RWPE2 (cell line): ENCODE results near the gene UNCX.

Experiments used
- ATAC-seq: fragments of 200-7000 bp; cut with Tn5 transposase; 3 replicates; pipeline ENCODE4 v1.9.1; 2021; ENCODE audit warnings: low read depth
- DNase-seq: peaks from one replicate; pipeline ENCODE4 v3.0.0-alpha.2; 2020; ENCODE audit warnings: low spot score
- H3K27ac ChIP-seq: fragments of 450-650 bp; 2 replicates; pipeline ENCODE4 v1.5.1; 2017; ENCODE audit warnings: mild to moderate bottlenecking; ENCODE audit not compliant: poor library complexity, severe bottlenecking
- H3K27me3 ChIP-seq: fragments of 250-450 bp; sonication (Bioruptor Pico); 2 replicates; pipeline ENCODE4 v1.5.1; 2021; ENCODE audit warnings: mild to moderate bottlenecking, moderate library complexity; ENCODE audit not compliant: insufficient read depth, poor library complexity, severe bottlenecking
- H3K36me3 ChIP-seq: fragments of 250-450 bp; sonication (Bioruptor Pico); 2 replicates; pipeline ENCODE4 v1.5.1; 2020; ENCODE audit warnings: low read depth, mild to moderate bottlenecking, moderate library complexity
- H3K4me1 ChIP-seq: fragments of 250-450 bp; sonication (Bioruptor Pico); 2 replicates; pipeline ENCODE4 v1.5.1; 2021; ENCODE audit warnings: mild to moderate bottlenecking, moderate library complexity; ENCODE audit not compliant: insufficient read depth, poor library complexity, severe bottlenecking
- H3K4me3 ChIP-seq: fragments of 250-450 bp; sonication (Bioruptor Pico); 2 replicates; pipeline ENCODE4 v1.5.1; 2021; ENCODE audit warnings: mild to moderate bottlenecking, moderate library complexity; ENCODE audit not compliant: severe bottlenecking
- H3K9me3 ChIP-seq: fragments of 250-450 bp; sonication (Bioruptor Pico); 2 replicates; pipeline ENCODE4 v1.5.1; 2021; ENCODE audit warnings: mild to moderate bottlenecking, moderate library complexity; ENCODE audit not compliant: severe bottlenecking
- CTCF ChIP-seq: fragments of 450-650 bp; IDR thresholded peaks from one replicate; pipeline ENCODE4 v1.5.1; 2017; ENCODE audit warnings: mild to moderate bottlenecking, moderate library complexity; ENCODE audit not compliant: poor library complexity, severe bottlenecking

The UNCX gene

GRCh38 chr7:1274876-1275375 lies 42.3 kb downstream of the UNCX start:
- no peak for DNase-seq
- Histone ChIP-seq H3K27me3 (peaks cover 31% of the 10 kb centered on the region), H3K36me3 (no peaks in the 10 kb centered on the region), H3K9me3 (no peaks in the 10 kb centered on the region), H3K27ac (no peak overlapping the region), H3K4me1 (no peaks in the 10 kb centered on the region), H3K4me3 (no peak overlapping the region)
- ATAC-seq: no peak
- TF ChIP-seq CTCF: no peak

- DNase-seq: no peak
- no peak for ATAC-seq
- TF ChIP-seq CTCF: no peak
- H3K9me3 ChIP-seq: no peaks in the 10 kb centered on the region
- H3K36me3 ChIP-seq: no peaks in the 10 kb centered on the region
- no peak overlapping the region for H3K27ac ChIP-seq
- H3K27me3 ChIP-seq: peaks cover 25% of the 10 kb centered on the region
- no peaks in the 10 kb centered on the region for H3K4me1 ChIP-seq
- H3K4me3 ChIP-seq: no peak overlapping the region
Observed at GRCh38 chr7:1275451-1276381, 43.0 kb downstream of the UNCX start.

GRCh38 chr7:1276626-1277175 lies 44.0 kb downstream of the UNCX start:
- H3K9me3 ChIP-seq: no peaks in the 10 kb centered on the region
- H3K4me1 ChIP-seq: no peaks in the 10 kb centered on the region
- peaks cover 25% of the 10 kb centered on the region for H3K27me3 ChIP-seq
- ATAC-seq: no peak
- DNase-seq: no peak
- H3K27ac ChIP-seq: no peak overlapping the region
- no peak overlapping the region for H3K4me3 ChIP-seq
- no peak for TF ChIP-seq CTCF
- H3K36me3 ChIP-seq: no peaks in the 10 kb centered on the region

- no peaks in the 10 kb centered on the region for H3K9me3 ChIP-seq
- H3K4me1 ChIP-seq: no peaks in the 10 kb centered on the region
- ATAC-seq (no peak), DNase-seq (no peak)
- H3K27ac ChIP-seq: no peak overlapping the region
- no peaks in the 10 kb centered on the region for H3K36me3 ChIP-seq
- no peak for TF ChIP-seq CTCF
- H3K27me3 ChIP-seq: peaks cover 25% of the 10 kb centered on the region
- H3K4me3 ChIP-seq: no peak overlapping the region
Observed at GRCh38 chr7:1278543-1278942, 45.9 kb downstream of the UNCX start.
